Left lung (tissue), 10 donors: ENCODE data around the gene PRPF39. TPM values are rescaled to one million over a fixed set of nuclear protein-coding genes. Genes with fewer than 3 reads are reported as not detected.
A peak's percentile ranks its signal among the peaks of the same experiment; 100 is the strongest.
"Not testable (repeated sequence)": the region's sequence is repeated elsewhere in the genome, so short reads cannot be mapped to it uniquely, and the experiment has no call there.

Experiments
- ATAC-seq: fragments of 200-7000 bp; cut with Tn5 transposase; one replicate; pipeline ENCODE4 v1.9.1; 2020; ENCODE audit warnings: moderate library complexity
- DNase-seq, 4 donors: peaks; one replicate each; pipeline ENCODE4 v3.0.0-alpha.2; 2013 to 2020
- H3K27ac ChIP-seq, 2 donors: fragments of 200-600 bp; sonication (generic) in 1 of 2; one replicate each; pipeline versions ENCODE4 v1.5.0 to v1.8.0; 2020 to 2021
- H3K27me3 ChIP-seq, 2 donors: fragments of 200-600 bp; sonication (generic) in 1 of 2; one replicate each; pipeline versions ENCODE4 v1.5.0 to v1.8.0; 2020 to 2021
- H3K36me3 ChIP-seq, 2 donors: fragments of 200-600 bp; sonication (generic) in 1 of 2; one replicate each; pipeline versions ENCODE4 v1.5.0 to v1.8.0; 2020 to 2021
- H3K4me1 ChIP-seq, 2 donors: fragments of 200-600 bp; one replicate each; pipeline ENCODE4 v1.8.0; 2021
- H3K4me3 ChIP-seq, 2 donors: fragments of 200-600 bp; sonication (generic) in 1 of 2; one replicate each; pipeline versions ENCODE4 v1.5.0 to v1.8.0; 2020 to 2021; ENCODE audit warnings: mild to moderate bottlenecking in 1 of 2
- H3K9me3 ChIP-seq, 2 donors: fragments of 200-600 bp; sonication (generic) in 1 of 2; one replicate each; pipeline versions ENCODE4 v1.5.0 to v1.8.0; 2020 to 2021
- intact Hi-C, 2 donors: fragments of 100-400 bp; cut with DNase I; formaldehyde crosslinking; loops; one replicate each; pipeline versions ENCODE4 v1.11.2 to v1.14.2; 2022
- polyA plus RNA-seq, 6 donors: library from polyadenylated mRNA; unstranded; fragments of 120-200 nt; gene quantifications; one replicate each; pipeline ENCODE4 v1.2.1, GENCODE V29; 2013; ENCODE audit not compliant: insufficient read length in 6 of 6
- total RNA-seq, 2 donors: library from RNA; stranded (reverse); fragmentation: NEBNext Ultra II Directional; extraction: Animal tissue kit (Norgen Biotek cat#: 25700); gene quantifications; one replicate each; pipeline ENCODE4 v1.2.1, GENCODE V29; 2021
- TF ChIP-seq, protein P1 (sequence below), 2 donors: fragments of 200-600 bp; sonication (generic) in 1 of 2; IDR thresholded peaks; one replicate each; pipeline versions ENCODE4 v1.5.0 to v1.8.0; 2021; ENCODE audit warnings: antibody characterized with exemption in 2 of 2
- donor health status: DM: no; HTN: yes; CAD: no.
- donor health status: DM: no; HTN: no; CAD: no.

The PRPF39 gene
- total and polyA plus RNA-seq, 8 donors = 18.5 to 103 (median 73.8) TPM

- Histone ChIP-seq H3K9me3 (no peaks in the 10 kb centered on the region), H3K27ac (peak overlapping the region in 1 of 2 donors; percentile 95)
- intact Hi-C loops = no loop called here
Measured at GRCh38 chr14:45136399-45136798, 52.5 kb downstream of the PRPF39 start.

DNA sequence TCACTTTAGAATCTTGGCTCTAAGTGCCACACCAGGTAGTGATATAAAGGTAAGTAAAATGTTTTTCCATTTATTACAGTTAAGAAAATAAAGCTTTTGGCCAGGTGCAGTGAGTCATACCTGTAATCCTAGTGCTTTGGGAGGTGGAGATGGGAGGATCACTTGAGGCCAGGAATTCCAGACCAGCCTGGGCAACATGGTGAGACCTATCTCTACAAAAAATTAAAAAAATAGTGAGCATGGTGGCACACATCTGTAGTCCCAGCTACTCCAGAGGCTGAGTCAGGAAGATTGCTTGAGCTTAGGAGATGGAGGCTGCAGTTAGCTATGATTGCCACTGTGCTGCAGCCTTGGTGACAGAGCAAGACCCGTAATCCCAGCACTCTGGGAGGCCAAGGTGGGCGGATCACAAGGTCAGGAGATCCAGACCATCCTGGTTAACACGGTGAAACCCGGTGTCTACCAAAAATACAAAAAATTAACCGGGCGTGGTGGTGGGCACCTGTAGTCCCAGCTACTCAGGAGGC, 56.8 kb downstream of the PRPF39 start:
- intact Hi-C loops = no loop called here
- ATAC-seq (no peak), DNase-seq (no peak)
- Histone ChIP-seq H3K27me3 (no peaks in the 10 kb centered on the region), H3K4me1 (peaks cover 10 to 21% of the 10 kb centered on the region in 2 donors), H3K27ac (no peak overlapping the region), H3K36me3 (no peaks in the 10 kb centered on the region), H3K4me3 (no peak overlapping the region), H3K9me3 (no peaks in the 10 kb centered on the region)
- TF ChIP-seq, protein P1, sequence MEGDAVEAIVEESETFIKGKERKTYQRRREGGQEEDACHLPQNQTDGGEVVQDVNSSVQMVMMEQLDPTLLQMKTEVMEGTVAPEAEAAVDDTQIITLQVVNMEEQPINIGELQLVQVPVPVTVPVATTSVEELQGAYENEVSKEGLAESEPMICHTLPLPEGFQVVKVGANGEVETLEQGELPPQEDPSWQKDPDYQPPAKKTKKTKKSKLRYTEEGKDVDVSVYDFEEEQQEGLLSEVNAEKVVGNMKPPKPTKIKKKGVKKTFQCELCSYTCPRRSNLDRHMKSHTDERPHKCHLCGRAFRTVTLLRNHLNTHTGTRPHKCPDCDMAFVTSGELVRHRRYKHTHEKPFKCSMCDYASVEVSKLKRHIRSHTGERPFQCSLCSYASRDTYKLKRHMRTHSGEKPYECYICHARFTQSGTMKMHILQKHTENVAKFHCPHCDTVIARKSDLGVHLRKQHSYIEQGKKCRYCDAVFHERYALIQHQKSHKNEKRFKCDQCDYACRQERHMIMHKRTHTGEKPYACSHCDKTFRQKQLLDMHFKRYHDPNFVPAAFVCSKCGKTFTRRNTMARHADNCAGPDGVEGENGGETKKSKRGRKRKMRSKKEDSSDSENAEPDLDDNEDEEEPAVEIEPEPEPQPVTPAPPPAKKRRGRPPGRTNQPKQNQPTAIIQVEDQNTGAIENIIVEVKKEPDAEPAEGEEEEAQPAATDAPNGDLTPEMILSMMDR (IDR thresholded peaks at IDR 0.05) = no peak

More at GRCh38 chr14:45136399-45136798, 52.5 kb downstream of the PRPF39 start:
- no peaks in the 10 kb centered on the region for H3K27me3 ChIP-seq
- H3K4me1 ChIP-seq = peaks cover 10 to 27% of the 10 kb centered on the region in 2 donors
- peak overlapping the region; percentile 60 to 71 for H3K4me3 ChIP-seq
- H3K36me3 ChIP-seq = no peaks in the 10 kb centered on the region
- DNase-seq (no peak), ATAC-seq (no peak)
- TF ChIP-seq, protein P1 (IDR thresholded peaks at IDR 0.05) = no peak

GRCh38 chr14:45142083-45142482, 58.2 kb downstream of the PRPF39 start:
- H3K36me3 ChIP-seq, H3K9me3 ChIP-seq, intact Hi-C loops, DNase-seq, ATAC-seq, H3K27me3 ChIP-seq, H3K27ac ChIP-seq, H3K4me3 ChIP-seq: not testable (repeated sequence)
- H3K4me1 ChIP-seq = peaks cover 7 to 10% of the 10 kb centered on the region in 2 donors

DNA sequence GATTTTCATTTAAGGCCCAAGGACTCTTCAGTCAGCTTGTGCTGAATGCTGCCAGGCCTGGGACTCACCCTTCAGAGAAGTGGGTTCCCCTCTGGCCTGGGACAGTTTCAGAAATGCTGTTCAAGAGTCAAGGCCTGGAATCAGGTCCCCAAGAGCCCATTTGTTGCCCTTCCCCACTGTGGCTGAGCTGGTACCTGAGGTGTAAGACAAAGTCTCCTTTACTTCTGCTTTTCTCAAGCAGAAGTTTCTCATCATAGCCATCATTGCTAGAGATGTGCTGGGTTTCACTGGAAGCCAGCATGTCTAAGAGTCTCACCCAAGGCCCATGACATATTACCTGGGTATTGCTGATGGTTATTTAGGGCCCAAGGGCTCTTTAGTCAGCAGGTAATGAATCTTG, 60.7 kb downstream of the PRPF39 start:
- Histone ChIP-seq H3K27ac (no peak overlapping the region), H3K27me3 (no peaks in the 10 kb centered on the region), H3K4me1 (no peaks in the 10 kb centered on the region), H3K4me3 (no peak overlapping the region), H3K36me3 (no peaks in the 10 kb centered on the region), H3K9me3 (no peaks in the 10 kb centered on the region)
- TF ChIP-seq, protein P1 (IDR thresholded peaks at IDR 0.05) = no peak
- intact Hi-C loops = no loop called here
- ATAC-seq (no peak), DNase-seq (no peak)

- DNase-seq = no peak
- Histone ChIP-seq H3K9me3 (no peaks in the 10 kb centered on the region), H3K4me3 (no peak overlapping the region), H3K36me3 (no peaks in the 10 kb centered on the region), H3K27me3 (no peaks in the 10 kb centered on the region), H3K4me1 (no peaks in the 10 kb centered on the region), H3K27ac (no peak overlapping the region)
- no peak for ATAC-seq
- intact Hi-C loops = no loop called here
- TF ChIP-seq, protein P1 (IDR thresholded peaks at IDR 0.05) = no peak
Measured at GRCh38 chr14:45145214-45145613, 61.3 kb downstream of the PRPF39 start.

DNA sequence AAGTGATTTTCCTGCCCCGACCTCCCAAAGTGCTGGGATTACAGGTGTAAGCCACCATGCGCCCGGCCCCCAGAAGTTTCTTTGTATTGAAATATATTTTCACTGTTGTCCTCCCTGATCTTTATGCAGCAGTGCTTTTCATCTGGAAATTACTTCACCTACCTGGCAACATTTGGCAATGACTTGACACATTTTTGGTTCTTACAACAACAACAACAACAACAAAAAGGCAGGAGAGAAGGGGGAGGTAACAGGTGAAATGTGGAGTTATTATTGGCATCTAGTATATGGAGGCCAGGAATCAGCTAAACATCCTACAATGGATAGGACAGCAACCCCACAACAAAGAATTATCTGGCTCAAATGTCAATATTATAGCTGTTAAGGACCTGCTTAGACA, 65.7 kb downstream of the PRPF39 start:
- DNase-seq (no peak), ATAC-seq (no peak)
- Histone ChIP-seq H3K4me1 (no peaks in the 10 kb centered on the region), H3K36me3 (no peaks in the 10 kb centered on the region), H3K4me3 (no peak overlapping the region), H3K27me3 (no peaks in the 10 kb centered on the region), H3K27ac (no peak overlapping the region), H3K9me3 (no peaks in the 10 kb centered on the region)
- TF ChIP-seq, protein P1 (IDR thresholded peaks at IDR 0.05) = no peak
- intact Hi-C loops = no loop called here
